Measurements from ENCODE around the gene KCNH8.

KCNH8 gene

DNA sequence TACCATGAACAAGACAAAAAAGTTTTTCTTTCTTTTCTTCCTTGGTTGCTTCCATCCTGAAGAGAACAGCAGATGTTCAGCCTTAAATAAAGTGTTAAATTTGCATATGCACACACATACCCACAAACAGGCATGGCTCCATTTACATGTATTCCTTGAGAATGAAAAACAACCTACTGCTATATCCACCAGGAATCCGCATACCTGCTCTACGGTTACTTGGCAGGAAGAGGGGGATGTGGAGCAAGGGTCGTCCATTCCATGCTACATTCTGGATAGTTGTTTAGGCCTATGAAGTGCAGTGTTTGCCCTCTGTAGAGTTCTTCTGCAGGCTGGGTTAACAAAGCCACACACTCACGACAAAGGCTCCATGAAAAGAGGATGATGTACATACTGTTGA lies 322.8 kb downstream of the KCNH8 start:
- H3K4me3 ChIP-seq (ENCODE audit: control insufficient read depth, low read depth, low read length): no peak overlapping the region
- no peak for DNase-seq (ENCODE audit: low read depth)
- TF ChIP-seq, protein P1, sequence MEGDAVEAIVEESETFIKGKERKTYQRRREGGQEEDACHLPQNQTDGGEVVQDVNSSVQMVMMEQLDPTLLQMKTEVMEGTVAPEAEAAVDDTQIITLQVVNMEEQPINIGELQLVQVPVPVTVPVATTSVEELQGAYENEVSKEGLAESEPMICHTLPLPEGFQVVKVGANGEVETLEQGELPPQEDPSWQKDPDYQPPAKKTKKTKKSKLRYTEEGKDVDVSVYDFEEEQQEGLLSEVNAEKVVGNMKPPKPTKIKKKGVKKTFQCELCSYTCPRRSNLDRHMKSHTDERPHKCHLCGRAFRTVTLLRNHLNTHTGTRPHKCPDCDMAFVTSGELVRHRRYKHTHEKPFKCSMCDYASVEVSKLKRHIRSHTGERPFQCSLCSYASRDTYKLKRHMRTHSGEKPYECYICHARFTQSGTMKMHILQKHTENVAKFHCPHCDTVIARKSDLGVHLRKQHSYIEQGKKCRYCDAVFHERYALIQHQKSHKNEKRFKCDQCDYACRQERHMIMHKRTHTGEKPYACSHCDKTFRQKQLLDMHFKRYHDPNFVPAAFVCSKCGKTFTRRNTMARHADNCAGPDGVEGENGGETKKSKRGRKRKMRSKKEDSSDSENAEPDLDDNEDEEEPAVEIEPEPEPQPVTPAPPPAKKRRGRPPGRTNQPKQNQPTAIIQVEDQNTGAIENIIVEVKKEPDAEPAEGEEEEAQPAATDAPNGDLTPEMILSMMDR (conservative IDR thresholded peaks at IDR 0.05; ENCODE audit: control insufficient read depth, insufficient read depth, low read depth, low read length): no peak

DNA sequence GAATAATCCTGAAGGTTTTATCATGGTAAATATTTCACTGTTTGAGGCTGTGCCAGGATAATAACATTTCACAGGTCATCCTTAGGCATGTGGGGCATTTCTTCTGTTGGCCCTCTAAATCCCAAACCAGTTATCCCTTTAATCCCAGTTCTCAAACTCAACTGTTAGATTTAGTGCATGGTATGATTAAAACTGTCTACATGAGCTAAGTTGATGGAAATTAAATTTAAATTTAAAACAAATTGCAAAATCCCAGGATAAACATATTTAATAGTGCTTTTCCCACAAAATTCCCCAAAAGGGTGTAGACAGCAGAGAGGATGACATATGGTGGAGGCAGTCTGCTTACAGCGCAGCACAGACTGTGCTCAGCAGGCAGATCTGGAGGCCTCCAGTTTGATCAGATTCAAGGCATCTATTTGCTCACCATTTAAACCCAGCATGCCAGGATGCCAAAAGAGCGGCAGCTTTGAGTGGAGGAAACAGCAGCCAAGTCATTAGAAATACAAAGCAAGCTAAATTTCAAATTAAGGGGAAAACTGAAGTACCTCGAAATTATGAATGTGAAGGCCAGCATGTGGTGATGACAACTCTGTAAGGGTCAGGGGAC lies 325.8 kb downstream of the KCNH8 start:
- TF ChIP-seq, protein P1 (conservative IDR thresholded peaks at IDR 0.05; ENCODE audit: control insufficient read depth, insufficient read depth, low read depth, low read length): no peak

DNA sequence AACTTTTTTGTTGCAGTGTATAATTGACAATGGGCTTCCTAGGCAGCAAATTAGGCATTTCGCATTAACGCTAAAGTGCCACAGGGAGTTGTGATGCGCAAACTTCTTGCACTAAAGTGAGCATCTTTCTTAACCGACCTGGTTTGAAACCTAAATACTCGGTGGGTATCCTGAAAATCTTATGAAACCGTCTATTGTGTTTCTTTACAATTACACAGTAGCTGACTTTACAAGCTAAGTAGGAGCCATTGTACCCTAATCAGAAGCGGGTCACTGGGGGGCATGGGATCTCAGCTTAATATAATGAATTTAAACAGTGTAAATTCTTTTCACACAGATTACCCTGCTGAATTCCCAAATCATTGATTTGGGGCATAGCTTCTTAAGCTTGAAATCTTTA lies 328.0 kb downstream of the KCNH8 start:
- no peak overlapping the region for H3K4me3 ChIP-seq (ENCODE audit: control insufficient read depth, low read depth, low read length)
- TF ChIP-seq, protein P1 (conservative IDR thresholded peaks at IDR 0.05; ENCODE audit: control insufficient read depth, insufficient read depth, low read depth, low read length): no peak
- DNase-seq (ENCODE audit: low read depth): no peak

More for the DNA sequence above, 325.8 kb downstream of the KCNH8 start:
- H3K4me3 ChIP-seq (ENCODE audit: control insufficient read depth, low read depth, low read length): no peak overlapping the region
- DNase-seq (ENCODE audit: low read depth): no peak

DNA sequence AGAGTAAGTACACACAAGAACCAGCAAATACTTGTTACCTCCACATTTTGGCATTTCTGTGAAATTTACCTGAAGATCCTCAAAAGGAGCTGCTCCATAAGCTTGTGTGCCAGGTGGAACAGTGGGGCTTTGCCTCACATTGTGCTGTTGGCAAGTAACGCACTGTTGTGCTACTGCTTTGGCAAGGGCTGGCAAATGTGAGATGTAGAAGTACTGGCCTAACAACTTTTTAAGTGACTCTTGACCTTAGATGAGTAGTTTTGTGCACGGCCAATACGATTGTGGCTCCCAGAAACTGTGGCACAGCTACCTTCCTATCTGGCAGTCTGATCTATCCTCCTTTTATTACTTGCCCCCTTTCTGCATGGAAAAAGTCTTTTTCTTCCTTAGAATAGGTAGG lies 337.0 kb downstream of the KCNH8 start:
- no peak overlapping the region for H3K4me3 ChIP-seq (ENCODE audit: control insufficient read depth, low read depth, low read length)
- TF ChIP-seq, protein P1 (conservative IDR thresholded peaks at IDR 0.05; ENCODE audit: control insufficient read depth, insufficient read depth, low read depth, low read length): no peak
- no peak for DNase-seq (ENCODE audit: low read depth)

DNA sequence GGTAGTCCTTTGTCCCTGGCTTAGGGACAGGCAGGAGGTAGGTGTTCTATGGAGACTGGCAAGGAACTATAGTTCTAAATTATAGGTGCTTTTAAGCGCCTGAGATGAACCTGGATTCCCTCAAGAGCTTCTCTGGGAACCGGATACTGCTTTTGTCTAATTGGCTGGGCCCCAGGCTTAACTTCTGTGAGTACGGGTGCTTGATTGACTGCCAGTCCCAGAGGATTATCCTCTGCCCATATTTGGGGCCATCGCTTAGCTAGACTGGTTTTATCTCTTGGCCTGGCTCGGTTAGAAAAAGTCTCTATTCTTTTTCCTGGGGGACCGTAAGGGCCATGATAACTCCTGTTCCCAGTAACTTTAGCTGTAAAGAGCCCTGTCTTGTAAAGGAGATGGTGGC lies 339.1 kb downstream of the KCNH8 start:
- H3K4me3 ChIP-seq (ENCODE audit: control insufficient read depth, low read depth, low read length): no peak overlapping the region
- no peak for DNase-seq (ENCODE audit: low read depth)
- TF ChIP-seq, protein P1 (conservative IDR thresholded peaks at IDR 0.05; ENCODE audit: control insufficient read depth, insufficient read depth, low read depth, low read length): no peak

DNA sequence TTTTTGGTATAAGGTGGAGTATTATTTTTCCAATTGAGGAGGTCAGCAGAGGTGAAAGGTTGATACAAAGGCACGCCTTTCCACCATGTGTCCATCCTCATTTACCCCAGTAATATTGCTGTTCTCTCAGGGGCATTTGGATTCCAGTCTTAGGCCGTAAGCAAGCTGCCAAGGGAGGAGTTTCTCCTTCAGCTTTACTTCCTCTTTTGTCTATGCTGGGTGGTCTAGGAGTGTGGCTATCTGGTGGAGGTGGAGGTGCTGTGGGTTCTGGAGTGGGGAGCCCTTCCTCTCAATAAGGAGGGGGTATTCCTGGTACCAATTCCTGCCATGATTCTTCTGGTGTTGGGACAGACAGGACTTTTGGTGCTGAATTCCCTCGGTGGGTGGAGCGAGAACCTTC lies 340.6 kb downstream of the KCNH8 start:
- no peak overlapping the region for H3K4me3 ChIP-seq (ENCODE audit: control insufficient read depth, low read depth, low read length)
- DNase-seq (ENCODE audit: low read depth): no peak
- TF ChIP-seq, protein P1 (conservative IDR thresholded peaks at IDR 0.05; ENCODE audit: control insufficient read depth, insufficient read depth, low read depth, low read length): no peak

DNA sequence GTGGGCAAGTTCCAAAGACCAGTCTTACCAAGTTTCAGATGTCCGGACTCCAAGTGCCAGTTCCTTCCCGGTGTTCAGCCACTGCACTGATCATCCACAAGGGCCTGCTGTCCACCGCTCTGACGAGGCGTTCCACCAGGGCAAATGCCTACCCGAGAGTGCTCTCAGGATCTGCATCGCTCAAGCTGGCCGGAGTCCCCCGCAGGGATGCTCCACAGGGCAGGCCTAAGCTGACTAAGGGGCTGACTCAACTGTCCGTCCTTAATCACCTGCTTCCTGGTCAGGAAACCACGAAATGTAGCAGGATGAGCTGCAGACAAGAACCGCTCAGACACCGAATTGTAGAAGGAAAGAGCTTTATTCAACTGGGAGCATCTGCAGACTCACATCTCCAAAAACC lies 341.6 kb downstream of the KCNH8 start:
- TF ChIP-seq, protein P1 (conservative IDR thresholded peaks at IDR 0.05; ENCODE audit: control insufficient read depth, insufficient read depth, low read depth, low read length): no peak
- no peak overlapping the region for H3K4me3 ChIP-seq (ENCODE audit: control insufficient read depth, low read depth, low read length)
- DNase-seq (ENCODE audit: low read depth): no peak

Data from fibroblast of mammary gland (primary cell).